ENCODE data around the gene PPARG.
"Not testable (repeated sequence)": the region's sequence is repeated elsewhere in the genome, so short reads cannot be mapped to it uniquely, and the experiment has no call there.

DNA sequence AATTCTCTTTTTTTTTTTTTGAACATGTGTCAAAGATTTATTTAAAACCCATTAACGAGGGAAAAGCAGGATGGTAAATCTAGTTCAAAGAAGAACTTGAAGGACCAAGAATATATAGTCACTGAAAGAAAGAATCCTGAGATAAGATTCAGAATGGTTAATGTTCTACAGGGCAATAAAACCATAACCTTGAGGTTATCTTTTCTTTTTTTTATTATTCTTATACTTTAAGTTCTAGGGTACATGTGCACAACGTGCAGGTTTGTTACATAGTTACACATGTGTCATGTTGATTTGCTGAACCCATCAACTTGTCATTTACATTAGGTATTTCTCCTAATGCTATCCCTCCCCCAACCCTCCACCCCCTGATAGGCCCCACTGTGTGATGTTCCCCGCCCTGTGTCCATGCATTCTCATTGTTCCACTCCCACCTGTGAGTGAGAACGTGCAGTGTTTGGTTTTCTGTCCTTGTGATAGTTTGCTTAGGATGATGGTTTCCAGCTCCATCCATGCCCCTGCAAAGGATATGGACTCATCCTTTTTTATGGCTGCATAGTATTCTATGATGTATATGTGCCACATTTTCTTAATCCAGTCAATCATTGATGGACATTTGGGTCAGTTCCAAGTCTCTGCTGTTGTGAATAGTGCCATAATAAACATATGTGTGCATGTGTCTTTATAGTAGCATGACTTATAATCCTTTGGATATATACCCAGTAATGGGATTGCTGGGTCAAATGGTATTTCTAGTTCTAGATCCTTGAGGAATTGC is 97.8 kb downstream of the PPARG start:
- TF ChIP-seq CTCF (IDR thresholded peaks at IDR 0.05 in 8 of 11, conservative IDR thresholded peaks at IDR 0.05 in 3 of 11); POLR2A (IDR thresholded peaks at IDR 0.05): not testable (repeated sequence)

All from spleen (tissue), 7 donors.